ENCODE data around the gene DUSP3. TPM values are rescaled to one million over a fixed set of nuclear protein-coding genes. Genes with fewer than 3 reads are reported as not detected.
"Not testable (repeated sequence)": the region's sequence is repeated elsewhere in the genome, so short reads cannot be mapped to it uniquely, and the experiment has no call there.

The DUSP3 gene
- total and polyA plus RNA-seq, 5 donors from 2014 or later: 4.6 to 9.8 (median 6.3) TPM

DNA sequence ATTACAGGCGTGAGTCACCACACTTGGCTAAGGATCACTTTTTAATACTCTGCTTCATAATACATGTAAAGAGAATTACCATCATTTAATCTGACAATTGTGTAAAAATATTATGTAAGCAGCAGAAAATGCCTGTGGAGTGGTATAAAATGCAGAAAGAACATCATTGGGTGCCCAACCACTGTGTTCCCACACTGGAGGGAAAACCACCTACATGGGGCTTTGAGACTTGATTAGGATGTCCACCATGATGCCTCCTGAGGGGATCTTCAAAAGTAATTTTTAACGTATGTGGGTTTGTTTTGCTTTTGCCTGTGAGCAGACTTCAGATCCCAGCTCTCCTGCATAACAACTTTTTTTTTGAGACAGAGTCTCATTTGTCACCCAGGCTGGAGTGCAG, 20.3 kb upstream of the DUSP3 start:
- H3K27me3 Mint-ChIP-seq: peaks cover 47% of the 10 kb centered on the region
- no peaks in the 10 kb centered on the region for H3K4me1 ChIP-seq (ENCODE audit: control insufficient read depth, insufficient read depth, low read length, poor library complexity, severe bottlenecking)
- peaks cover 11% of the 10 kb centered on the region for H3K27me3 ChIP-seq (ENCODE audit: control insufficient read depth, insufficient read depth, low read length)

DNA sequence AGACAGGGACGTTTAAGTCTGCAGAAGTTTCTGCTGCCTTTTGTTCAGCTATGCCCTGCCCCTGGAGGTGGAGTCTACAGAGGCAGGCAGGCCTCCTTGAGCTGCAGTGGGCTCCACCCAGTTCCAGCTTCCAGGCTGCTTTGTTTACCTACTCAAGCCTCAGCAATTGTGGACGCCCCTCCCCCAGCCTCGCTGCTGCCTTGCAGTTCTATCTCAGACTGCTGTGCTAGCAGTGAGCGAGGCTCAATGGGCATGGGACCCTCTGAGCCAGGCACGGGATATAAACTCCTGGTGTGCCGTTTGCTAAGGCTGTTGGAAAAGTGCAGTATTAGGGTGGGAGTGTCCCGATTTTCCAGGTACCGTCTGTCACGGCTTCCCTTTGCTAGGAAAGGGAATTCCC, 19.2 kb upstream of the DUSP3 start:
- H3K4me1 ChIP-seq (ENCODE audit: control insufficient read depth, insufficient read depth, low read length, poor library complexity, severe bottlenecking); ATAC-seq (ENCODE audit: low read depth in 2 of 2); H3K4me1 Mint-ChIP-seq; H3K9me3 Mint-ChIP-seq; H3K36me3 ChIP-seq (ENCODE audit: control insufficient read depth, insufficient read depth, low read length); H3K27ac Mint-ChIP-seq; H3K9me3 ChIP-seq (ENCODE audit: control insufficient read depth in 2 of 2, low read length in 2 of 2); H3K4me3 Mint-ChIP-seq; DNase-seq; H3K36me3 Mint-ChIP-seq; H3K4me3 ChIP-seq (ENCODE audit: low read depth, low read length); H3K27ac ChIP-seq (ENCODE audit: insufficient read depth, low read length, poor library complexity, severe bottlenecking): not testable (repeated sequence)
- H3K27me3 Mint-ChIP-seq: peaks cover 42% of the 10 kb centered on the region
- H3K27me3 ChIP-seq (ENCODE audit: control insufficient read depth, insufficient read depth, low read length): peaks cover 11% of the 10 kb centered on the region

More for the DNA sequence above, 20.3 kb upstream of the DUSP3 start:
- Mint-ChIP-seq H3K36me3 (no peaks in the 10 kb centered on the region), H3K4me3 (no peak overlapping the region), H3K4me1 (no peaks in the 10 kb centered on the region), H3K9me3 (peaks cover 0 to 2% (median 0%) of the 10 kb centered on the region in 7 donors), H3K27ac (no peak overlapping the region)
- no peak overlapping the region for H3K27ac ChIP-seq (ENCODE audit: insufficient read depth, low read length, poor library complexity, severe bottlenecking)
- no peak for DNase-seq
- no peak for ATAC-seq (ENCODE audit: low read depth in 2 of 2)
- H3K4me3 ChIP-seq (ENCODE audit: low read depth, low read length): no peak overlapping the region
- no peaks in the 10 kb centered on the region for H3K9me3 ChIP-seq (ENCODE audit: control insufficient read depth in 2 of 2, low read length in 2 of 2)
- H3K36me3 ChIP-seq (ENCODE audit: control insufficient read depth, insufficient read depth, low read length): no peaks in the 10 kb centered on the region

DNA sequence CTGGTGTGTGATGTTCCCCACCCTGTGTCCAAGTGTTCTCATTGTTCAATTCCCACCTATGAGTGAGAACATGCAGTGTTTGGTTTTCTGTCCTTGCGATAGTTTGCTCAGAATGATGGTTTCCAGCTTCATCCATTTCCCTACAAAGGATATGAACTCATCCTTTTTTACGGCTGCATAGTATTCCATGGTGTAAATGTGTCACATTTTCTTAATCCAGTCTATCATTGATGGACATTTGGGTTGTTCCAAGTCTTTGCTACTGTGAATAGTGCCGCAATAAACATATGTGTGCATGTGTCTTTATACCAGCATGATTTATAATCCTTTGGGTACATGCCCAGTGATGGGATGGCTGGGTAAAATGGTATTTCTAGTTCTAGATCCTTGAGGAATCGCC, 13.9 kb upstream of the DUSP3 start:
- not testable (repeated sequence) for DNase-seq; H3K27ac Mint-ChIP-seq; H3K9me3 ChIP-seq (ENCODE audit: control insufficient read depth in 2 of 2, low read length in 2 of 2); H3K27me3 ChIP-seq (ENCODE audit: control insufficient read depth, insufficient read depth, low read length); H3K4me3 ChIP-seq (ENCODE audit: low read depth, low read length); ATAC-seq (ENCODE audit: low read depth in 2 of 2); H3K36me3 Mint-ChIP-seq; H3K27ac ChIP-seq (ENCODE audit: insufficient read depth, low read length, poor library complexity, severe bottlenecking); H3K9me3 Mint-ChIP-seq; H3K4me1 ChIP-seq (ENCODE audit: control insufficient read depth, insufficient read depth, low read length, poor library complexity, severe bottlenecking); H3K36me3 ChIP-seq (ENCODE audit: control insufficient read depth, insufficient read depth, low read length)
- Mint-ChIP-seq H3K4me3 (peak overlapping the region in 1 of 4 donors; percentile 34), H3K4me1 (peaks cover 0 to 10% (median 6%) of the 10 kb centered on the region in 4 donors), H3K27me3 (peaks cover 48% of the 10 kb centered on the region)

DNA sequence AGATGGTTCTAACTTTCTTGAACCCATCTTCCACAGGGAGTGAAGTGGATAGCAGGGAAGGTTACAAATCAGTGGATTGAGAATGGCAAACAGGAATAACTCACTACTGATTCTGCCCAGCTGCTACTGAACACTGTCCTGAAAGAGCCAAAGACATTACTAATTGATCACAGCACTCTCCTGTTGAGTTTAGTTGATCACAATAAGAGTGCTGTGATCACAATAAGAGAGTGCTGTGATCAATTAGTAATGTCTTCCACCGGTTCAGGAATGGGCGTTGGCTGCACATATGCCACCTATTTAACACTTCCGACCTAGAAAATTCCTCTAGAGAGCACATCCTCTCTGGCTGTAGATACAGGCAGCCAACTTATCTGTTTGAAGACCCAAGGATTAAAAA, 12.8 kb upstream of the DUSP3 start:
- DNase-seq: peak in 1 of 3 donors; percentile 30
- Mint-ChIP-seq H3K4me3 (no peak overlapping the region), H3K4me1 (peaks cover 0 to 10% (median 6%) of the 10 kb centered on the region in 4 donors), H3K36me3 (no peaks in the 10 kb centered on the region), H3K27ac (no peak overlapping the region), H3K27me3 (peaks cover 40% of the 10 kb centered on the region), H3K9me3 (peaks cover 0 to 5% (median 0%) of the 10 kb centered on the region in 7 donors)
- Histone ChIP-seq H3K4me3 (ENCODE audit: low read depth, low read length) (no peak overlapping the region), H3K27ac (ENCODE audit: insufficient read depth, low read length, poor library complexity, severe bottlenecking) (no peak overlapping the region), H3K27me3 (ENCODE audit: control insufficient read depth, insufficient read depth, low read length) (peaks cover 3% of the 10 kb centered on the region), H3K9me3 (ENCODE audit: control insufficient read depth in 2 of 2, low read length in 2 of 2) (no peaks in the 10 kb centered on the region), H3K4me1 (ENCODE audit: control insufficient read depth, insufficient read depth, low read length, poor library complexity, severe bottlenecking) (no peaks in the 10 kb centered on the region), H3K36me3 (ENCODE audit: control insufficient read depth, insufficient read depth, low read length) (no peaks in the 10 kb centered on the region)
- no peak for ATAC-seq (ENCODE audit: low read depth in 2 of 2)

GRCh38 chr17:43790311-43790940, 11.6 kb upstream of the DUSP3 start:
- no peak for DNase-seq
- Mint-ChIP-seq H3K27ac (no peak overlapping the region), H3K4me1 (peaks cover 0 to 10% (median 6%) of the 10 kb centered on the region in 4 donors), H3K4me3 (no peak overlapping the region), H3K27me3 (peaks cover 34% of the 10 kb centered on the region), H3K36me3 (no peaks in the 10 kb centered on the region), H3K9me3 (peaks cover 0 to 5% (median 0%) of the 10 kb centered on the region in 7 donors)
- Histone ChIP-seq H3K36me3 (ENCODE audit: control insufficient read depth, insufficient read depth, low read length) (no peaks in the 10 kb centered on the region), H3K27me3 (ENCODE audit: control insufficient read depth, insufficient read depth, low read length) (peaks cover 3% of the 10 kb centered on the region), H3K27ac (ENCODE audit: insufficient read depth, low read length, poor library complexity, severe bottlenecking) (no peak overlapping the region), H3K4me1 (ENCODE audit: control insufficient read depth, insufficient read depth, low read length, poor library complexity, severe bottlenecking) (no peaks in the 10 kb centered on the region), H3K4me3 (ENCODE audit: low read depth, low read length) (no peak overlapping the region), H3K9me3 (ENCODE audit: control insufficient read depth in 2 of 2, low read length in 2 of 2) (no peaks in the 10 kb centered on the region)
- no peak for ATAC-seq (ENCODE audit: low read depth in 2 of 2)

DNA sequence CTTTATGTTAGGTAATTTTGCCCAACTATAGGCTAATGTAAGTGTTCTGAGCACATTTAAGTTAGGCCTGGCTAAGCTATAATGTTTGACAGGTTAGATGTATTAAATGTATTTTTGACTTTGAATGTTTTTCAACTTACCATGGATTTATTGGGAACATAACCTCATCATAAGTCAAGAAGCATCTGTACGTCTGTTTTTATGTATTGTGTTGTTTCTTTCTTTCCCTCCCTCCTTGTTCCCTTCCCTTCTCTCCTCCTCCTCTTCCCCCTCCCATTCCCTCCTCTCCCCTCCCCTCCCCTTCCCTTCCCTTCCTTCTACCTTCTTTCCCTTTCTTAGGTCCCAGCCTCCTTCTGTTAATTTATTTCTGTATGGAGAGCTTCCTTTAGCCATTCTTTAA, 10.7 kb upstream of the DUSP3 start:
- Histone ChIP-seq H3K27me3 (ENCODE audit: control insufficient read depth, insufficient read depth, low read length) (peaks cover 3% of the 10 kb centered on the region), H3K9me3 (ENCODE audit: control insufficient read depth in 2 of 2, low read length in 2 of 2) (no peaks in the 10 kb centered on the region), H3K36me3 (ENCODE audit: control insufficient read depth, insufficient read depth, low read length) (no peaks in the 10 kb centered on the region), H3K4me1 (ENCODE audit: control insufficient read depth, insufficient read depth, low read length, poor library complexity, severe bottlenecking) (no peaks in the 10 kb centered on the region), H3K27ac (ENCODE audit: insufficient read depth, low read length, poor library complexity, severe bottlenecking) (no peak overlapping the region), H3K4me3 (ENCODE audit: low read depth, low read length) (no peak overlapping the region)
- H3K27me3 Mint-ChIP-seq: peaks cover 36% of the 10 kb centered on the region
- ATAC-seq (ENCODE audit: low read depth in 2 of 2) (no peak), DNase-seq (no peak)
- H3K4me3 Mint-ChIP-seq: no peak overlapping the region
- no peaks in the 10 kb centered on the region for H3K36me3 Mint-ChIP-seq
- H3K4me1 Mint-ChIP-seq: peaks cover 0 to 10% (median 6%) of the 10 kb centered on the region in 4 donors
- peaks cover 0 to 5% (median 0%) of the 10 kb centered on the region in 7 donors for H3K9me3 Mint-ChIP-seq
- H3K27ac Mint-ChIP-seq: no peak overlapping the region

DNA sequence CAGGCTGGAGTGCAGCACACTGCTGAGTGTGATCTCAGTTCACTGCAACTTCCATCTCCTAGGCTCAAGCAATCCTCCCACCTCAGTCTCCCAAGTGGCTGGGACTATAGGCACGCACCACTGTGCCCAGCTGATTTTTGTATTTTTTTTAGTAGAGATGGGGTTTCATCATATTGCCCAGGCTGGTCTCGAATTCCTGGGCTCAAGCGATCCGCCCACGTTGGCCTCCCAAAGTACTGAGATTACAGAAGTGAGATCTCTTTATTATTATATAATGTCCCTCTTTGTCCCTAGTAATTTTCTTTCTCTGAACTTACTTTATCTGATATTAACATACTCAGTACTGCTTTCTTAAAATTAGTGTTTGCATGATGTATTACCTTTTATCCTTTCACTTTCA, 9.8 kb upstream of the DUSP3 start:
- Histone ChIP-seq H3K27me3 (ENCODE audit: control insufficient read depth, insufficient read depth, low read length) (peaks cover 4% of the 10 kb centered on the region), H3K36me3 (ENCODE audit: control insufficient read depth, insufficient read depth, low read length) (no peaks in the 10 kb centered on the region), H3K4me3 (ENCODE audit: low read depth, low read length) (no peak overlapping the region), H3K9me3 (ENCODE audit: control insufficient read depth in 2 of 2, low read length in 2 of 2) (no peaks in the 10 kb centered on the region), H3K27ac (ENCODE audit: insufficient read depth, low read length, poor library complexity, severe bottlenecking) (no peak overlapping the region), H3K4me1 (ENCODE audit: control insufficient read depth, insufficient read depth, low read length, poor library complexity, severe bottlenecking) (no peaks in the 10 kb centered on the region)
- peaks cover 0 to 10% (median 6%) of the 10 kb centered on the region in 4 donors for H3K4me1 Mint-ChIP-seq
- peaks cover 45% of the 10 kb centered on the region for H3K27me3 Mint-ChIP-seq
- no peak for ATAC-seq (ENCODE audit: low read depth in 2 of 2)
- H3K27ac Mint-ChIP-seq: peak overlapping the region in 1 of 3 donors; percentile 38
- H3K4me3 Mint-ChIP-seq: no peak overlapping the region
- no peaks in the 10 kb centered on the region for H3K36me3 Mint-ChIP-seq
- H3K9me3 Mint-ChIP-seq: peaks cover 0 to 4% (median 0%) of the 10 kb centered on the region in 7 donors
- DNase-seq: no peak

DNA sequence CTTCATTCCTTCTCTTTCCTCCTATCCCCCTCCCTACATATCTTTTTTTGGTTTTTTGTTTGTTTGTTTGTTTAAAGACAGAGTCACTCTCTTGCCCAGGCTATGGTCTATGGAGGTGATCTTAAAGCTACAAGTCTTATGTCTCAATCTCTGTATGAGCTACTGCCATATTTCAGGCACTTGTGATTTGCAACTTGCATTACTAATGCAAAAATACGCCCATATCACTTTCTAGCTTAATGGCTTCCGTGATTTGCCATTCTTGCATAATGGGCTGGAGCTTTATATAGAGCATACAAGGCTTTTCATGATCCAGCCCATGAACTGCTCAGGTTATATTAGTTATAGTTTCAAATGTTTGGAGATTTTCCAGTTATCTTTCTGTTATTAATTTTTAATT, 9.0 kb upstream of the DUSP3 start:
- Histone ChIP-seq H3K4me3 (ENCODE audit: low read depth, low read length) (no peak overlapping the region), H3K36me3 (ENCODE audit: control insufficient read depth, insufficient read depth, low read length) (no peaks in the 10 kb centered on the region), H3K27me3 (ENCODE audit: control insufficient read depth, insufficient read depth, low read length) (peaks cover 11% of the 10 kb centered on the region), H3K4me1 (ENCODE audit: control insufficient read depth, insufficient read depth, low read length, poor library complexity, severe bottlenecking) (no peaks in the 10 kb centered on the region), H3K27ac (ENCODE audit: insufficient read depth, low read length, poor library complexity, severe bottlenecking) (no peak overlapping the region), H3K9me3 (ENCODE audit: control insufficient read depth in 2 of 2, low read length in 2 of 2) (no peaks in the 10 kb centered on the region)
- DNase-seq: no peak
- Mint-ChIP-seq H3K27ac (no peak overlapping the region), H3K27me3 (peaks cover 53% of the 10 kb centered on the region), H3K36me3 (no peaks in the 10 kb centered on the region), H3K4me1 (peaks cover 0 to 10% (median 6%) of the 10 kb centered on the region in 4 donors), H3K4me3 (no peak overlapping the region), H3K9me3 (peaks cover 0 to 3% (median 0%) of the 10 kb centered on the region in 7 donors)
- no peak for ATAC-seq (ENCODE audit: low read depth in 2 of 2)

All from CD4-positive, CD25-positive, alpha-beta regulatory T cell (primary cell).